HepG2 (cell line): Measurements from ENCODE around the gene SEPTIN10. TPM values are rescaled to one million over a fixed set of nuclear protein-coding genes. Genes with fewer than 3 reads are reported as not detected.

Experiments used
- AGO2 ChIP-seq: fragments of 200-400 bp; formaldehyde crosslinking; optimal IDR thresholded peaks from 2 replicates; pipeline ENCODE3; 2017; ENCODE audit warnings: mild to moderate bottlenecking, low read depth, low read length, moderate library complexity
- ARID2 ChIP-seq: sonication (generic); formaldehyde crosslinking; IDR thresholded peaks from 2 replicates; pipeline ENCODE4 v1.8.1; 2022; ENCODE audit warnings: mild to moderate bottlenecking, missing genetic modification reagents, borderline replicate concordance
- ARNT2 ChIP-seq: sonication (generic); formaldehyde crosslinking; IDR thresholded peaks from 2 replicates; pipeline ENCODE4 v1.8.0; 2022; ENCODE audit warnings: mild to moderate bottlenecking, low read depth, missing genetic modification reagents, moderate library complexity
- CTCF ChIP-seq: sonication (generic); formaldehyde crosslinking; IDR thresholded peaks from 2 replicates; pipeline ENCODE4 v1.5.0; 2020; ENCODE audit warnings: mild to moderate bottlenecking, missing genetic modification reagents, moderate library complexity
- FOXP1 ChIP-seq, 2 experiments: fragments of 450-650 bp in 1 of 2; IDR thresholded peaks; 2 replicates each; pipeline ENCODE4 v1.6.1; 2017 to 2018; ENCODE audit warnings: antibody characterized with exemption in 1 of 2
- HDAC2 ChIP-seq: sonication (generic); formaldehyde crosslinking; IDR thresholded peaks from 2 replicates; pipeline ENCODE4 v1.4.0; 2020; ENCODE audit warnings: missing genetic modification reagents
- HOXA5 ChIP-seq: sonication (generic); formaldehyde crosslinking; IDR thresholded peaks from 2 replicates; pipeline ENCODE4 v1.4.0; 2020; ENCODE audit warnings: missing genetic modification reagents
- KAT8 ChIP-seq: IDR thresholded peaks from 2 replicates; pipeline ENCODE4 v1.6.1; 2016; ENCODE audit warnings: missing genetic modification reagents, missing compliant biosample characterization
- MED1 ChIP-seq: sonication (generic); formaldehyde crosslinking; IDR thresholded peaks from 2 replicates; pipeline ENCODE4 v1.4.0; 2020; ENCODE audit warnings: missing genetic modification reagents
- MLX ChIP-seq: IDR thresholded peaks from 2 replicates; pipeline ENCODE4 v1.6.1; 2016
- MXD1 ChIP-seq: sonication (generic); formaldehyde crosslinking; IDR thresholded peaks from 2 replicates; pipeline ENCODE4 v1.4.0; 2020; ENCODE audit warnings: mild to moderate bottlenecking, missing genetic modification reagents
- NAIF1 ChIP-seq: sonication (generic); formaldehyde crosslinking; IDR thresholded peaks from 2 replicates; pipeline ENCODE4 v1.5.0; 2020; ENCODE audit warnings: mild to moderate bottlenecking, missing genetic modification reagents, borderline replicate concordance
- NFYB ChIP-seq: sonication (generic); formaldehyde crosslinking; IDR thresholded peaks from 2 replicates; pipeline ENCODE4 v1.4.0; 2020; ENCODE audit warnings: missing genetic modification reagents
- NKX3-1 ChIP-seq: sonication (generic); formaldehyde crosslinking; IDR thresholded peaks from 2 replicates; pipeline ENCODE4 v1.5.0; 2020; ENCODE audit warnings: missing genetic modification reagents
- NRL ChIP-seq: sonication (generic); formaldehyde crosslinking; IDR thresholded peaks from 2 replicates; pipeline ENCODE4 v1.5.0; 2020; ENCODE audit warnings: missing genetic modification reagents, mild to moderate bottlenecking, moderate library complexity, borderline replicate concordance
- RAD21 ChIP-seq: fragments of 450-650 bp; formaldehyde crosslinking; IDR thresholded peaks from 2 replicates; pipeline ENCODE4 v1.5.0; 2020; ENCODE audit warnings: mild to moderate bottlenecking
- SOX5 ChIP-seq: IDR thresholded peaks from 2 replicates; pipeline ENCODE4 v1.6.1; 2016; ENCODE audit warnings: borderline replicate concordance
- SP5 ChIP-seq: IDR thresholded peaks from 2 replicates; pipeline ENCODE4 v1.6.1; 2016; ENCODE audit warnings: low read depth, borderline replicate concordance
- ZBTB26 ChIP-seq: IDR thresholded peaks from 2 replicates; pipeline ENCODE4 v1.6.1; 2016; ENCODE audit warnings: missing compliant biosample characterization, missing genetic modification reagents, borderline replicate concordance
- ZNF274 ChIP-seq: sonication (generic); formaldehyde crosslinking; IDR thresholded peaks from 2 replicates; pipeline ENCODE4 v1.5.1; 2020; ENCODE audit warnings: mild to moderate bottlenecking, missing genetic modification reagents
- polyA plus RNA-seq, 8 experiments: library from polyadenylated mRNA; depleted of rRNA in 3 of 8; stranded (reverse) in 7 of 8; unstranded in 1 of 8; fragments of >200 nt; fragmentation: Illumina TruSeq in 4 of 8; extraction: Trizol in 4 of 8; gene quantifications; 2 replicates each; pipeline versions ENCODE4 v1.2.1 to v1.2.3, GENCODE V29; 2011 to 2016; ENCODE audit warnings: low read depth in 4 of 8, missing spikeins in 1 of 8, mixed read lengths in 1 of 8; ENCODE audit not compliant: insufficient read depth in 1 of 8
- total RNA-seq, 5 experiments: library from RNA; depleted of rRNA; stranded (reverse); fragments of >200 nt; fragmentation: Illumina TruSeq; extraction: Trizol; gene quantifications; 2 replicates each; pipeline ENCODE4 v1.2.3, GENCODE V29; 2016; ENCODE audit warnings: low read depth in 1 of 5

Gene SEPTIN10
- total and polyA plus RNA-seq, 2 of the 13 experiments (the other 11 are each of a cell fraction or from before 2014, with no cell fraction given) = 45.8 to 67.5 TPM

- no peak for TF ChIP-seq ZBTB26 (CRISPR knock-in tag)
- TF ChIP-seq MLX (CRISPR knock-in tag) = no peak
- peak; percentile 34; the same call in 1 of the 2 replicates for TF ChIP-seq SOX5 (CRISPR knock-in tag)
- TF ChIP-seq AGO2 = no peak
- no peak for TF ChIP-seq HOXA5 (CRISPR knock-in tag)
- no peak for TF ChIP-seq MXD1 (CRISPR knock-in tag)
- TF ChIP-seq ARID2 (CRISPR knock-in tag) = no peak
- TF ChIP-seq FOXP1 (IDR thresholded peaks at IDR 0.05) = no peak
- no peak for TF ChIP-seq FOXP1 (CRISPR knock-in tag; IDR thresholded peaks at IDR 0.05)
- TF ChIP-seq RAD21 (CRISPR knock-in tag) = 0 out of 2 replicates have a peak, but pooled peaks have one; percentile 23
- no peak for TF ChIP-seq ZNF274 (CRISPR knock-in tag)
- no peak for TF ChIP-seq NRL (CRISPR knock-in tag)
- 0 out of 2 replicates have a peak, but pooled peaks have one; percentile 21 for TF ChIP-seq HDAC2 (CRISPR knock-in tag)
- TF ChIP-seq CTCF (CRISPR knock-in tag) = peak; percentile 61
- TF ChIP-seq ARNT2 (CRISPR knock-in tag) = no peak
- no peak for TF ChIP-seq NKX3-1 (CRISPR knock-in tag)
- TF ChIP-seq SP5 (CRISPR knock-in tag) = no peak
- TF ChIP-seq NAIF1 = no peak
- TF ChIP-seq NFYB (CRISPR knock-in tag) = no peak
- 0 out of 2 replicates have a peak, but pooled peaks have one; percentile 27 for TF ChIP-seq KAT8
- TF ChIP-seq MED1 (CRISPR knock-in tag) = 0 out of 2 replicates have a peak, but pooled peaks have one; percentile 22
Observed at GRCh38 chr2:109662889-109663288, 49.1 kb upstream of the SEPTIN10 start (continued).
